Endodermal cell (in vitro differentiated cells): ENCODE measurements around the gene PRELID3B. TPM values are rescaled to one million over a fixed set of nuclear protein-coding genes. Genes with fewer than 3 reads are reported as not detected.

Experiments
- DNase-seq: peaks from one replicate; pipeline ENCODE4 v3.0.0-alpha.2; 2017
- H3K27ac ChIP-seq: 2 replicates; pipeline ENCODE4 v1.5.1; 2013; ENCODE audit warnings: mild to moderate bottlenecking, low read depth, low read length, moderate library complexity
- H3K27me3 ChIP-seq: 2 replicates; pipeline ENCODE4 v1.6.1; 2013; ENCODE audit warnings: mild to moderate bottlenecking, low read length, moderate library complexity; ENCODE audit not compliant: insufficient read depth, control insufficient read depth, poor library complexity, severe bottlenecking
- H3K36me3 ChIP-seq: 2 replicates; pipeline ENCODE4 v1.7.0; 2013; ENCODE audit warnings: mild to moderate bottlenecking, low read length, moderate library complexity; ENCODE audit not compliant: control insufficient read depth, insufficient read depth
- H3K4me1 ChIP-seq: one replicate; pipeline ENCODE4 v1.7.0; 2013; ENCODE audit warnings: low read length; ENCODE audit not compliant: control insufficient read depth, insufficient read depth
- H3K4me3 ChIP-seq: 2 replicates; pipeline ENCODE4 v1.5.1; 2013; ENCODE audit warnings: mild to moderate bottlenecking, low read length, moderate library complexity
- H3K9ac ChIP-seq: 2 replicates; pipeline ENCODE4 v1.6.1; 2013; ENCODE audit warnings: mild to moderate bottlenecking, low read length, moderate library complexity; ENCODE audit not compliant: poor library complexity, severe bottlenecking; ENCODE audit errors: extremely low read depth
- H3K9me3 ChIP-seq: 2 replicates; pipeline ENCODE4 v1.6.1; 2013; ENCODE audit warnings: mild to moderate bottlenecking, low read length, moderate library complexity; ENCODE audit not compliant: control insufficient read depth
- H3K27ac Mint-ChIP-seq: 2 replicates; pipeline ENCODE4 v1.8.0; 2020; ENCODE audit warnings: mixed read lengths
- H3K27me3 Mint-ChIP-seq: 2 replicates; pipeline ENCODE4 v1.8.0; 2021; ENCODE audit warnings: mild to moderate bottlenecking, mixed read lengths; ENCODE audit not compliant: insufficient read depth
- H3K36me3 Mint-ChIP-seq: 2 replicates; pipeline ENCODE4 v1.8.0; 2020; ENCODE audit warnings: low read depth, mixed read lengths
- H3K4me1 Mint-ChIP-seq: 2 replicates; pipeline ENCODE4 v1.8.0; 2020; ENCODE audit warnings: mixed read lengths
- H3K4me3 Mint-ChIP-seq: 2 replicates; pipeline ENCODE4 v1.8.0; 2020; ENCODE audit warnings: mild to moderate bottlenecking, moderate library complexity, mixed read lengths
- H3K9me3 Mint-ChIP-seq: 2 replicates; pipeline ENCODE4 v1.8.0; 2020; ENCODE audit warnings: mild to moderate bottlenecking, mixed read lengths
- CTCF ChIP-seq: fragments of 200-600 bp; sonication (generic); conservative IDR thresholded peaks from 2 replicates; pipeline ENCODE4 v1.5.0; 2021; ENCODE audit warnings: antibody characterized with exemption, mild to moderate bottlenecking
- WGBS, 2 experiments: methylation state at CpG; one replicate each; pipeline versions ENCODE4 v1.1.5 to v1.1.7; 2013; ENCODE audit warnings: missing lambda C conversion rate in 2 of 2, mixed read lengths in 1 of 2; ENCODE audit not compliant: insufficient coverage in 1 of 2, insufficient read length in 1 of 2; 5-methylcytosine and 5-hydroxymethylcytosine counted together
- total RNA-seq, 2 donors: library from RNA; stranded (reverse); fragmentation: NEBNext Ultra II Directional in 1 of 2; extraction: Animal tissue kit (Norgen Biotek cat#: 25700) in 1 of 2; gene quantifications; 2 replicates in 1 of 2; 3 replicates in 1 of 2; pipeline ENCODE4 v1.2.1, GENCODE V29; 2021

Gene PRELID3B
- total RNA-seq, 2 donors from 2014 or later, result 48.6 to 50.8 TPM

- WGBS, 2 experiments, result 83 to 92% methylated on average over 10 of the region's 11 CpGs
- Histone ChIP-seq H3K27me3 (no peaks in the 10 kb centered on the region), H3K4me3 (no peak overlapping the region), H3K27ac (no peak overlapping the region), H3K9ac (no peak overlapping the region), H3K9me3 (no peaks in the 10 kb centered on the region), H3K4me1 (no peaks in the 10 kb centered on the region), H3K36me3 (peaks cover 32% of the 10 kb centered on the region)
- TF ChIP-seq CTCF, result no peak
- Mint-ChIP-seq H3K27me3 (no peaks in the 10 kb centered on the region), H3K4me3 (no peak overlapping the region), H3K9me3 (no peaks in the 10 kb centered on the region), H3K36me3 (peaks cover 70% of the 10 kb centered on the region), H3K27ac (no peak overlapping the region), H3K4me1 (no peaks in the 10 kb centered on the region)
- DNase-seq, result no peak
Measured at GRCh38 chr20:58998656-58999055, 43.9 kb downstream of the PRELID3B start.

- H3K27ac ChIP-seq, result peak overlapping the region; percentile 9
- Mint-ChIP-seq H3K4me1 (no peaks in the 10 kb centered on the region), H3K9me3 (no peaks in the 10 kb centered on the region), H3K27ac (no peak overlapping the region), H3K36me3 (peaks cover 72% of the 10 kb centered on the region), H3K27me3 (no peaks in the 10 kb centered on the region), H3K4me3 (no peak overlapping the region)
- H3K4me3 ChIP-seq, result no peak overlapping the region
- no peak overlapping the region for H3K9ac ChIP-seq
- H3K9me3 ChIP-seq, result no peaks in the 10 kb centered on the region
- H3K36me3 ChIP-seq, result peaks cover 46% of the 10 kb centered on the region
- 97 to 99% methylated on average over 15 to 24 of the region's 24 CpGs for WGBS, 2 experiments
- no peak for TF ChIP-seq CTCF
- no peak for DNase-seq
- H3K4me1 ChIP-seq, result no peaks in the 10 kb centered on the region
- H3K27me3 ChIP-seq, result no peaks in the 10 kb centered on the region
Measured at GRCh38 chr20:58997141-58997770, 45.3 kb downstream of the PRELID3B start.

- Mint-ChIP-seq H3K27me3 (no peaks in the 10 kb centered on the region), H3K27ac (no peak overlapping the region), H3K9me3 (no peaks in the 10 kb centered on the region), H3K4me3 (no peak overlapping the region), H3K36me3 (peaks cover 78% of the 10 kb centered on the region), H3K4me1 (no peaks in the 10 kb centered on the region)
- Histone ChIP-seq H3K4me1 (no peaks in the 10 kb centered on the region), H3K36me3 (peaks cover 56% of the 10 kb centered on the region), H3K9ac (no peak overlapping the region), H3K27me3 (no peaks in the 10 kb centered on the region), H3K4me3 (no peak overlapping the region), H3K9me3 (no peaks in the 10 kb centered on the region), H3K27ac (no peak overlapping the region)
- 92 to 96% methylated on average over 12 of the region's 12 CpGs for WGBS, 2 experiments
- no peak for TF ChIP-seq CTCF
- DNase-seq, result no peak
Measured at GRCh38 chr20:58996226-58996611, 46.4 kb downstream of the PRELID3B start.
